ENCODE results near the gene PDGFD. TPM values are rescaled to one million over a fixed set of nuclear protein-coding genes. Genes with fewer than 3 reads are reported as not detected.

Gene PDGFD
- total RNA-seq, 2 donors from 2014 or later = 2.3 to 4.8 TPM

- Histone ChIP-seq H3K36me3 (ENCODE audit: control insufficient read depth, insufficient read depth, low read length) (no peaks in the 10 kb centered on the region), H3K4me3 (ENCODE audit: low read length) (no peak overlapping the region), H3K27ac (ENCODE audit: low read depth, low read length) (no peak overlapping the region), H3K9ac (ENCODE audit: extremely low read depth, low read length, poor library complexity, severe bottlenecking) (no peak overlapping the region), H3K27me3 (ENCODE audit: control insufficient read depth, insufficient read depth, low read length, poor library complexity, severe bottlenecking) (no peaks in the 10 kb centered on the region), H3K4me1 (ENCODE audit: control insufficient read depth, insufficient read depth, low read length) (no peaks in the 10 kb centered on the region), H3K9me3 (ENCODE audit: control insufficient read depth, low read length) (no peaks in the 10 kb centered on the region)
- TF ChIP-seq, protein P1, sequence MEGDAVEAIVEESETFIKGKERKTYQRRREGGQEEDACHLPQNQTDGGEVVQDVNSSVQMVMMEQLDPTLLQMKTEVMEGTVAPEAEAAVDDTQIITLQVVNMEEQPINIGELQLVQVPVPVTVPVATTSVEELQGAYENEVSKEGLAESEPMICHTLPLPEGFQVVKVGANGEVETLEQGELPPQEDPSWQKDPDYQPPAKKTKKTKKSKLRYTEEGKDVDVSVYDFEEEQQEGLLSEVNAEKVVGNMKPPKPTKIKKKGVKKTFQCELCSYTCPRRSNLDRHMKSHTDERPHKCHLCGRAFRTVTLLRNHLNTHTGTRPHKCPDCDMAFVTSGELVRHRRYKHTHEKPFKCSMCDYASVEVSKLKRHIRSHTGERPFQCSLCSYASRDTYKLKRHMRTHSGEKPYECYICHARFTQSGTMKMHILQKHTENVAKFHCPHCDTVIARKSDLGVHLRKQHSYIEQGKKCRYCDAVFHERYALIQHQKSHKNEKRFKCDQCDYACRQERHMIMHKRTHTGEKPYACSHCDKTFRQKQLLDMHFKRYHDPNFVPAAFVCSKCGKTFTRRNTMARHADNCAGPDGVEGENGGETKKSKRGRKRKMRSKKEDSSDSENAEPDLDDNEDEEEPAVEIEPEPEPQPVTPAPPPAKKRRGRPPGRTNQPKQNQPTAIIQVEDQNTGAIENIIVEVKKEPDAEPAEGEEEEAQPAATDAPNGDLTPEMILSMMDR (conservative IDR thresholded peaks at IDR 0.05) = peak; percentile 50
- Mint-ChIP-seq H3K4me1 (peaks cover 4% of the 10 kb centered on the region), H3K36me3 (ENCODE audit: low read depth) (no peaks in the 10 kb centered on the region), H3K27me3 (ENCODE audit: insufficient read depth) (no peaks in the 10 kb centered on the region), H3K27ac (no peak overlapping the region), H3K4me3 (no peak overlapping the region), H3K9me3 (no peaks in the 10 kb centered on the region)
- 86 to 88% methylated on average over 3 of the region's 3 CpGs for whole genome bisulfite sequencing, 2 experiments (ENCODE audit: insufficient coverage in 1 of 2, insufficient read length in 1 of 2)
- peak; percentile 55 for DNase-seq
These were observed 301.2 kb downstream of the PDGFD start for GRCh38 chr11:103862802-103863174.

GRCh38 chr11:103862094-103862801 is 301.7 kb downstream of the PDGFD start:
- H3K27me3 Mint-ChIP-seq (ENCODE audit: insufficient read depth) = no peaks in the 10 kb centered on the region
- peaks cover 4% of the 10 kb centered on the region for H3K4me1 Mint-ChIP-seq
- peak; percentile 50 for DNase-seq
- TF ChIP-seq, protein P1 (conservative IDR thresholded peaks at IDR 0.05) = no peak
- no peak overlapping the region for H3K27ac Mint-ChIP-seq
- H3K9me3 Mint-ChIP-seq = peaks cover 2% of the 10 kb centered on the region
- no peak overlapping the region for H3K27ac ChIP-seq (ENCODE audit: low read depth, low read length)
- no peak overlapping the region for H3K9ac ChIP-seq (ENCODE audit: extremely low read depth, low read length, poor library complexity, severe bottlenecking)
- H3K4me1 ChIP-seq (ENCODE audit: control insufficient read depth, insufficient read depth, low read length) = no peaks in the 10 kb centered on the region
- no peaks in the 10 kb centered on the region for H3K9me3 ChIP-seq (ENCODE audit: control insufficient read depth, low read length)
- H3K27me3 ChIP-seq (ENCODE audit: control insufficient read depth, insufficient read depth, low read length, poor library complexity, severe bottlenecking) = no peaks in the 10 kb centered on the region
- 85% methylated on average over 5 to 9 of the region's 9 CpGs for WGBS, 2 experiments (ENCODE audit: insufficient coverage in 1 of 2, insufficient read length in 1 of 2)
- H3K36me3 ChIP-seq (ENCODE audit: control insufficient read depth, insufficient read depth, low read length) = no peaks in the 10 kb centered on the region
- no peak overlapping the region for H3K4me3 Mint-ChIP-seq
- H3K36me3 Mint-ChIP-seq (ENCODE audit: low read depth) = no peaks in the 10 kb centered on the region
- no peak overlapping the region for H3K4me3 ChIP-seq (ENCODE audit: low read length)

Other genes starting within 250 kb of the PDGFD start
- gene DDI1, start 127.5 kb downstream of the PDGFD start, total RNA-seq = not detected